GM19395 (cell line): ENCODE measurements around the gene DNASE1L3.
"Not testable (repeated sequence)": the region's sequence is repeated elsewhere in the genome, so short reads cannot be mapped to it uniquely, and the experiment has no call there.

Source experiments
- ATAC-seq: cut with Tn5 transposase; IDR thresholded peaks from one replicate; pipeline ENCODE4 v1.9.1; 2021; ENCODE audit warnings: mild to moderate bottlenecking, moderate library complexity; ENCODE audit not compliant: unreplicated experiment

DNASE1L3 gene

GRCh38 chr3:58236527-58237237, 25.9 kb upstream of the DNASE1L3 start:
- ATAC-seq: no peak

- ATAC-seq: no peak
These were observed 25.2 kb upstream of the DNASE1L3 start for GRCh38 chr3:58235970-58236369.

- ATAC-seq: no peak
These were observed 23.8 kb upstream of the DNASE1L3 start for GRCh38 chr3:58234516-58234931.

- no peak for ATAC-seq
These were observed 20.9 kb upstream of the DNASE1L3 start for GRCh38 chr3:58231666-58232065.

- ATAC-seq: no peak
These were observed 20.2 kb upstream of the DNASE1L3 start for GRCh38 chr3:58230876-58231552.

- ATAC-seq: not testable (repeated sequence)
These were observed 17.2 kb upstream of the DNASE1L3 start for GRCh38 chr3:58227933-58228332.

- ATAC-seq: no peak
These were observed 13.1 kb upstream of the DNASE1L3 start for GRCh38 chr3:58223855-58224254.

GRCh38 chr3:58222161-58222724, 11.5 kb upstream of the DNASE1L3 start:
- no peak for ATAC-seq

GRCh38 chr3:58218904-58219303, 8.1 kb upstream of the DNASE1L3 start:
- ATAC-seq: no peak

GRCh38 chr3:58217209-58217811, 6.5 kb upstream of the DNASE1L3 start:
- ATAC-seq: peak; percentile 43

GRCh38 chr3:58216496-58217195, 5.9 kb upstream of the DNASE1L3 start:
- no peak for ATAC-seq

- ATAC-seq: peak; percentile 10
These were observed 4.7 kb upstream of the DNASE1L3 start for GRCh38 chr3:58215317-58216025.

- peak; percentile 80 for ATAC-seq
These were observed 3.9 kb upstream of the DNASE1L3 start for GRCh38 chr3:58214484-58215316.

- no peak for ATAC-seq
These were observed 839 bp downstream of the DNASE1L3 start for GRCh38 chr3:58209933-58210332.

- ATAC-seq: no peak
These were observed 2.8 kb downstream of the DNASE1L3 start for GRCh38 chr3:58207954-58208353.

GRCh38 chr3:58206406-58207011, 4.3 kb downstream of the DNASE1L3 start:
- no peak for ATAC-seq

GRCh38 chr3:58205981-58206380, 4.8 kb downstream of the DNASE1L3 start:
- no peak for ATAC-seq

GRCh38 chr3:58204720-58205119, 6.1 kb downstream of the DNASE1L3 start:
- ATAC-seq: no peak

- no peak for ATAC-seq
These were observed 7.2 kb downstream of the DNASE1L3 start for GRCh38 chr3:58203541-58203940.
